ENCODE data around the gene NAV2. TPM values are rescaled to one million over a fixed set of nuclear protein-coding genes. Genes with fewer than 3 reads are reported as not detected.

Gene NAV2
- polyA plus RNA-seq, 3 donors: not detected

- H3K27me3 Mint-ChIP-seq (ENCODE audit: low read depth in 3 of 3): peaks cover 3 to 10% (median 5%) of the 10 kb centered on the region in 3 donors
- intact Hi-C loops (cut with micrococcal nuclease): no loop called here
- no peaks in the 10 kb centered on the region for H3K9me3 Mint-ChIP-seq
- TF ChIP-seq CTCF (IDR thresholded peaks at IDR 0.05): no peak
- Histone ChIP-seq H3K27ac (ENCODE audit: low read depth in 1 of 2, low read length in 2 of 2) (no peak overlapping the region), H3K27me3 (ENCODE audit: control insufficient read depth in 2 of 2, insufficient read depth in 2 of 2, low read length in 2 of 2) (peaks cover 0 to 4% of the 10 kb centered on the region in 2 donors), H2AFZ (ENCODE audit: insufficient read depth, low read depth, low read length, poor library complexity, severe bottlenecking) (no peak overlapping the region), H4K20me1 (ENCODE audit: insufficient read depth, low read length) (no peaks in the 10 kb centered on the region), H3K9me3 (replicated peaks in 1 of 2; ENCODE audit: control insufficient read depth in 1 of 2, insufficient read depth in 1 of 2, low read length in 2 of 2) (no peaks in the 10 kb centered on the region), H3K79me2 (ENCODE audit: insufficient read depth, low read length) (no peaks in the 10 kb centered on the region), H3K36me3 (replicated peaks in 1 of 2; ENCODE audit: control insufficient read depth in 1 of 2, insufficient read depth in 2 of 2, low read length in 2 of 2) (no peaks in the 10 kb centered on the region), H3K9ac (ENCODE audit: insufficient read depth, low read length, poor library complexity, severe bottlenecking) (no peak overlapping the region), H3K4me2 (replicated peaks; ENCODE audit: extremely low read depth, low read length, poor library complexity, severe bottlenecking) (no peak overlapping the region), H3K4me1 (ENCODE audit: control insufficient read depth in 1 of 2, insufficient read depth in 2 of 2, low read length in 2 of 2) (no peaks in the 10 kb centered on the region), H3K4me3 (replicated peaks in 1 of 3; ENCODE audit: low read depth in 2 of 3, low read length in 3 of 3) (no peak overlapping the region)
- no CpG with 5 or more reads among the region's 3 CpGs for WGBS (ENCODE audit: insufficient coverage)
- H3K36me3 Mint-ChIP-seq: no peaks in the 10 kb centered on the region
- H3K27ac Mint-ChIP-seq: no peak overlapping the region
- H3K4me3 Mint-ChIP-seq: no peak overlapping the region
- DNase-seq: no peak
- H3K4me1 Mint-ChIP-seq: no peaks in the 10 kb centered on the region
Measured at GRCh38 chr11:20015101-20015500, 302.5 kb downstream of the NAV2 start.

GRCh38 chr11:20015529-20016427 is 303.1 kb downstream of the NAV2 start:
- Mint-ChIP-seq H3K27ac (no peak overlapping the region), H3K4me3 (no peak overlapping the region), H3K27me3 (ENCODE audit: low read depth in 3 of 3) (peaks cover 3 to 10% (median 5%) of the 10 kb centered on the region in 3 donors), H3K36me3 (no peaks in the 10 kb centered on the region), H3K9me3 (no peaks in the 10 kb centered on the region), H3K4me1 (no peaks in the 10 kb centered on the region)
- Histone ChIP-seq H3K36me3 (replicated peaks in 1 of 2; ENCODE audit: control insufficient read depth in 1 of 2, insufficient read depth in 2 of 2, low read length in 2 of 2) (no peaks in the 10 kb centered on the region), H3K9me3 (replicated peaks in 1 of 2; ENCODE audit: control insufficient read depth in 1 of 2, insufficient read depth in 1 of 2, low read length in 2 of 2) (no peaks in the 10 kb centered on the region), H4K20me1 (ENCODE audit: insufficient read depth, low read length) (no peaks in the 10 kb centered on the region), H3K4me1 (ENCODE audit: control insufficient read depth in 1 of 2, insufficient read depth in 2 of 2, low read length in 2 of 2) (no peaks in the 10 kb centered on the region), H3K27ac (ENCODE audit: low read depth in 1 of 2, low read length in 2 of 2) (no peak overlapping the region), H3K27me3 (ENCODE audit: control insufficient read depth in 2 of 2, insufficient read depth in 2 of 2, low read length in 2 of 2) (peaks cover 0 to 4% of the 10 kb centered on the region in 2 donors), H3K9ac (ENCODE audit: insufficient read depth, low read length, poor library complexity, severe bottlenecking) (no peak overlapping the region), H2AFZ (ENCODE audit: insufficient read depth, low read depth, low read length, poor library complexity, severe bottlenecking) (no peak overlapping the region), H3K4me3 (replicated peaks in 1 of 3; ENCODE audit: low read depth in 2 of 3, low read length in 3 of 3) (no peak overlapping the region), H3K79me2 (ENCODE audit: insufficient read depth, low read length) (no peaks in the 10 kb centered on the region), H3K4me2 (replicated peaks; ENCODE audit: extremely low read depth, low read length, poor library complexity, severe bottlenecking) (no peak overlapping the region)
- no peak for DNase-seq
- no peak for TF ChIP-seq CTCF (IDR thresholded peaks at IDR 0.05)
- intact Hi-C loops (cut with micrococcal nuclease): no loop called here
- WGBS (ENCODE audit: insufficient coverage): 87% methylated on average over 9 of the region's 14 CpGs

Measured in CD14-positive monocyte (primary cell).